Left lung (tissue), 10 donors: ENCODE data around the gene CCDC188. TPM values are rescaled to one million over a fixed set of nuclear protein-coding genes. Genes with fewer than 3 reads are reported as not detected.

Experiments
- ATAC-seq: fragments of 200-7000 bp; cut with Tn5 transposase; one replicate; pipeline ENCODE4 v1.9.1; 2020; ENCODE audit warnings: moderate library complexity
- DNase-seq, 4 donors: peaks; one replicate each; pipeline ENCODE4 v3.0.0-alpha.2; 2013 to 2020
- H3K27ac ChIP-seq, 2 donors: fragments of 200-600 bp; sonication (generic) in 1 of 2; one replicate each; pipeline versions ENCODE4 v1.5.0 to v1.8.0; 2020 to 2021
- H3K27me3 ChIP-seq, 2 donors: fragments of 200-600 bp; sonication (generic) in 1 of 2; one replicate each; pipeline versions ENCODE4 v1.5.0 to v1.8.0; 2020 to 2021
- H3K36me3 ChIP-seq, 2 donors: fragments of 200-600 bp; sonication (generic) in 1 of 2; one replicate each; pipeline versions ENCODE4 v1.5.0 to v1.8.0; 2020 to 2021
- H3K4me1 ChIP-seq, 2 donors: fragments of 200-600 bp; one replicate each; pipeline ENCODE4 v1.8.0; 2021
- H3K4me3 ChIP-seq, 2 donors: fragments of 200-600 bp; sonication (generic) in 1 of 2; one replicate each; pipeline versions ENCODE4 v1.5.0 to v1.8.0; 2020 to 2021; ENCODE audit warnings: mild to moderate bottlenecking in 1 of 2
- H3K9me3 ChIP-seq, 2 donors: fragments of 200-600 bp; sonication (generic) in 1 of 2; one replicate each; pipeline versions ENCODE4 v1.5.0 to v1.8.0; 2020 to 2021
- CTCF ChIP-seq, 2 donors: fragments of 200-600 bp; sonication (generic) in 1 of 2; IDR thresholded peaks; one replicate each; pipeline versions ENCODE4 v1.5.0 to v1.8.0; 2021; ENCODE audit warnings: antibody characterized with exemption in 2 of 2
- intact Hi-C, 2 donors: fragments of 100-400 bp; cut with DNase I; formaldehyde crosslinking; loops; one replicate each; pipeline versions ENCODE4 v1.11.2 to v1.14.2; 2022
- polyA plus RNA-seq, 6 donors: library from polyadenylated mRNA; unstranded; fragments of 120-200 nt; gene quantifications; one replicate each; pipeline ENCODE4 v1.2.1, GENCODE V29; 2013; ENCODE audit not compliant: insufficient read length in 6 of 6
- total RNA-seq, 2 donors: library from RNA; stranded (reverse); fragmentation: NEBNext Ultra II Directional; extraction: Animal tissue kit (Norgen Biotek cat#: 25700); gene quantifications; one replicate each; pipeline ENCODE4 v1.2.1, GENCODE V29; 2021
- donor health status: DM: no; HTN: yes; CAD: no.
- donor health status: DM: no; HTN: no; CAD: no.

Gene CCDC188
- total and polyA plus RNA-seq, 8 donors, result 1.1 to 3.9 (median 1.7) TPM

- H3K4me1 ChIP-seq, result no peaks in the 10 kb centered on the region
- DNase-seq, result no peak
- no peaks in the 10 kb centered on the region for H3K36me3 ChIP-seq
- H3K27me3 ChIP-seq, result no peaks in the 10 kb centered on the region
- H3K27ac ChIP-seq, result no peak overlapping the region
- no peak for TF ChIP-seq CTCF (IDR thresholded peaks at IDR 0.05)
- H3K9me3 ChIP-seq, result no peaks in the 10 kb centered on the region
- H3K4me3 ChIP-seq, result no peak overlapping the region
- intact Hi-C loops, result no loop called here
- ATAC-seq, result no peak
Measured at GRCh38 chr22:20170170-20170569, 19.3 kb upstream of the CCDC188 start.

DNA sequence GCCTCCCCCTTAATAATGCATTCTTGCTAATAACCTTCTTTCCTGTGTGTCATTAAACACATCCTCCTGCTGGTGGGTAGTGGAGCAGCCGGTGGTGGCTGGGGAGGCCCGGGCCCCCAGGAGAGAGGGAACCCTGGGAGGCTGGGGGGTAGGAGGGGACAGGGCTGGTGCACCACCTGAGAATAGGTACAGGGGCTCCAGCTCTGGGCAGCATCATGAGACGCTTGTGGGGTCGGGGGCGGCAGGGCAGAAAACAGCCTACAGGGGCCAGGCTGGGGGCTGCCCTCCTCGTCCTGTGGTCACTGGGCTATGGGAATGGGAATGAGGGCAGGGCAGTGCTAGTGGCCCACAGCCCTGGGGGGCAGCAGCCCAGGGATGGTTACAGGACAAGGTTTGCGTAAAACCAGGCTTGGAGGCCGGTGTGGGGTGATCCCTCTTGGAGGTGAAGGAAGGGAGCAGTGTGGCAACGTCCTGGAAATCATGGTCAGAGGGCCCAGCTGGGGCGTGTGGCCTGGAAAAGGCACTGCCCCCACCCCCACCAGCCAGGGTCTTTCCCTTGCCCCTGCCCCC lies 18.5 kb upstream of the CCDC188 start:
- no peak overlapping the region for H3K27ac ChIP-seq
- H3K36me3 ChIP-seq, result no peaks in the 10 kb centered on the region
- intact Hi-C loops, result no loop called here
- H3K4me1 ChIP-seq, result no peaks in the 10 kb centered on the region
- no peak for DNase-seq
- no peaks in the 10 kb centered on the region for H3K9me3 ChIP-seq
- no peak overlapping the region for H3K4me3 ChIP-seq
- no peaks in the 10 kb centered on the region for H3K27me3 ChIP-seq
- TF ChIP-seq CTCF (IDR thresholded peaks at IDR 0.05), result no peak
- no peak for ATAC-seq

- no peaks in the 10 kb centered on the region for H3K9me3 ChIP-seq
- intact Hi-C loops, result no loop called here
- no peaks in the 10 kb centered on the region for H3K27me3 ChIP-seq
- DNase-seq (no peak), ATAC-seq (no peak)
- no peak for TF ChIP-seq CTCF (IDR thresholded peaks at IDR 0.05)
- no peak overlapping the region for H3K4me3 ChIP-seq
- H3K4me1 ChIP-seq, result no peaks in the 10 kb centered on the region
- no peaks in the 10 kb centered on the region for H3K36me3 ChIP-seq
- H3K27ac ChIP-seq, result no peak overlapping the region
Measured at GRCh38 chr22:20167643-20168322, 16.9 kb upstream of the CCDC188 start.

- no peaks in the 10 kb centered on the region for H3K27me3 ChIP-seq
- no peaks in the 10 kb centered on the region for H3K4me1 ChIP-seq
- no peak overlapping the region for H3K27ac ChIP-seq
- no peak for TF ChIP-seq CTCF (IDR thresholded peaks at IDR 0.05)
- no peaks in the 10 kb centered on the region for H3K36me3 ChIP-seq
- no peaks in the 10 kb centered on the region for H3K9me3 ChIP-seq
- no peak overlapping the region for H3K4me3 ChIP-seq
- intact Hi-C loops, result no loop called here
- ATAC-seq (no peak), DNase-seq (no peak)
Measured at GRCh38 chr22:20166703-20167102, 15.8 kb upstream of the CCDC188 start.

GRCh38 chr22:20165913-20166312 lies 15.1 kb upstream of the CCDC188 start:
- Histone ChIP-seq H3K27ac (no peak overlapping the region), H3K4me1 (no peaks in the 10 kb centered on the region), H3K27me3 (no peaks in the 10 kb centered on the region), H3K36me3 (no peaks in the 10 kb centered on the region), H3K9me3 (no peaks in the 10 kb centered on the region), H3K4me3 (no peak overlapping the region)
- ATAC-seq (no peak), DNase-seq (no peak)
- intact Hi-C loops, result no loop called here
- TF ChIP-seq CTCF (IDR thresholded peaks at IDR 0.05), result no peak
